Uterus (tissue), 4 donors: ENCODE data around the gene MAP3K10. TPM values are rescaled to one million over a fixed set of nuclear protein-coding genes. Genes with fewer than 3 reads are reported as not detected.

Source experiments
- DNase-seq, 2 donors: peaks; one replicate each; pipeline ENCODE4 v3.0.0-alpha.2; 2019 to 2020
- H3K27ac ChIP-seq, 2 donors: fragments of 200-600 bp; sonication (generic); 1 replicate in 1 of 2; 2 replicates in 1 of 2; pipeline ENCODE4 v1.5.1; 2016 to 2018
- H3K27me3 ChIP-seq, 2 donors: fragments of 200-600 bp; sonication (generic); one replicate each; pipeline ENCODE4 v1.5.1; 2018 to 2019; ENCODE audit warnings: control low read depth in 1 of 2
- H3K36me3 ChIP-seq, 2 donors: fragments of 200-600 bp; sonication (generic); one replicate each; pipeline ENCODE4 v1.5.1; 2019; ENCODE audit warnings: control low read depth in 1 of 2
- H3K4me1 ChIP-seq, 2 donors: fragments of 200-600 bp; sonication (generic); one replicate each; pipeline ENCODE4 v1.5.1; 2018 to 2019; ENCODE audit warnings: control low read depth in 1 of 2
- H3K4me3 ChIP-seq, 2 donors: fragments of 200-600 bp; sonication (generic); 1 replicate in 1 of 2; 2 replicates in 1 of 2; pipeline ENCODE4 v1.5.1; 2018 to 2019; ENCODE audit warnings: mild to moderate bottlenecking in 1 of 2
- H3K9me3 ChIP-seq, 2 donors: fragments of 200-600 bp; sonication (generic); one replicate each; pipeline ENCODE4 v1.5.1; 2019; ENCODE audit warnings: control low read depth in 1 of 2
- CTCF ChIP-seq, 4 experiments: fragments of 200-600 bp in 2 of 4; fragments of 450-650 bp in 2 of 4; sonication (generic) in 2 of 4; IDR thresholded peaks; one replicate each; pipeline ENCODE4 v1.5.1; 2016 to 2019; ENCODE audit warnings: antibody characterized with exemption in 4 of 4, mild to moderate bottlenecking in 2 of 4, moderate library complexity in 1 of 4
- POLR2A ChIP-seq, 2 donors: fragments of 450-650 bp; IDR thresholded peaks; one replicate each; pipeline ENCODE4 v1.6.1; 2016; ENCODE audit warnings: antibody characterized with exemption in 2 of 2, mild to moderate bottlenecking in 1 of 2, moderate library complexity in 1 of 2
- intact Hi-C: fragments of 100-400 bp; cut with DNase I; formaldehyde crosslinking; loops from one replicate; pipeline ENCODE4 v1.15.1; 2023; ENCODE audit warnings: low total_unique reads
- total RNA-seq, 4 donors: library from RNA; depleted of rRNA in 3 of 4; stranded (reverse); fragments of >200 nt in 3 of 4; gene quantifications; one replicate each; pipeline versions ENCODE4 v1.1.0 to v1.2.4, GENCODE V29; 2014 to 2023
- donor health status: DM: yes; HTN: yes; CAD: no.

MAP3K10 gene
- total RNA-seq, 4 donors from 2014 or later = 1.0 to 29.0 (median 3.1) TPM

DNA sequence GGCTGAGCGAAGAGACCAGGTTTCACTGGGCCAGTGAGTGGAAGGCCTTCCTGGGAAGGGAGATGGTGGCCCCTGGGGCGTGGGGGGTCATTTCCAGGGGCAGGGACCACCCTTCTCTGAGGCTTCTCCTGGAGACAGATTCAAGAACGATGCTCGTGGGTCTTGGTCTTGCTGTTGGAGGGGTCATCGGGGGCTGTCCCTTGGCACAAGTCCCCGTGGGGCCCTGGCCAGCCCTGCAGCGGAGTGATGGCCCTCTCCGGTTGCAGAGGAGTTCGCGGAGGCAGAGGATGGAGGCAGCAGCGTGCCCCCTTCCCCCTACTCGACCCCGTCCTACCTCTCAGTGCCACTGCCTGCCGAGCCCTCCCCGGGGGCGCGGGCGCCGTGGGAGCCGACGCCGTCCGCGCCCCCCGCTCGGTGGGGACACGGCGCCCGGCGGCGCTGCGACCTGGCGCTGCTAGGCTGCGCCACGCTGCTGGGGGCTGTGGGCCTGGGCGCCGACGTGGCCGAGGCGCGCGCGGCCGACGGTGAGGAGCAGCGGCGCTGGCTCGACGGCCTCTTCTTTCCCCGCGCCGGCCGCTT is 22.1 kb downstream of the MAP3K10 start:
- Histone ChIP-seq H3K9me3 (no peaks in the 10 kb centered on the region), H3K36me3 (no peaks in the 10 kb centered on the region), H3K4me3 (no peak overlapping the region), H3K27ac (no peak overlapping the region), H3K4me1 (no peaks in the 10 kb centered on the region), H3K27me3 (peaks cover 15 to 23% of the 10 kb centered on the region in 2 donors)
- DNase-seq = no peak
- no peak for TF ChIP-seq CTCF (IDR thresholded peaks at IDR 0.05)
- no peak for TF ChIP-seq POLR2A (IDR thresholded peaks at IDR 0.05)
- intact Hi-C loops = no loop called here

GRCh38 chr19:40213882-40214570 is 22.8 kb downstream of the MAP3K10 start:
- no peaks in the 10 kb centered on the region for H3K4me1 ChIP-seq
- TF ChIP-seq POLR2A (IDR thresholded peaks at IDR 0.05) (no peak), CTCF (IDR thresholded peaks at IDR 0.05) (no peak)
- no peaks in the 10 kb centered on the region for H3K36me3 ChIP-seq
- no peak for DNase-seq
- H3K27ac ChIP-seq = no peak overlapping the region
- no peaks in the 10 kb centered on the region for H3K9me3 ChIP-seq
- peaks cover 22 to 30% of the 10 kb centered on the region in 2 donors for H3K27me3 ChIP-seq
- intact Hi-C loops = no loop called here
- H3K4me3 ChIP-seq = no peak overlapping the region

- H3K4me1 ChIP-seq = no peaks in the 10 kb centered on the region
- peaks cover 22 to 30% of the 10 kb centered on the region in 2 donors for H3K27me3 ChIP-seq
- intact Hi-C loops = no loop called here
- TF ChIP-seq POLR2A (IDR thresholded peaks at IDR 0.05) (no peak), CTCF (IDR thresholded peaks at IDR 0.05) (no peak)
- DNase-seq = no peak
- H3K4me3 ChIP-seq = no peak overlapping the region
- H3K27ac ChIP-seq = no peak overlapping the region
- H3K9me3 ChIP-seq = no peaks in the 10 kb centered on the region
- H3K36me3 ChIP-seq = no peaks in the 10 kb centered on the region
Observed at GRCh38 chr19:40214936-40215335, 23.7 kb downstream of the MAP3K10 start.

DNA sequence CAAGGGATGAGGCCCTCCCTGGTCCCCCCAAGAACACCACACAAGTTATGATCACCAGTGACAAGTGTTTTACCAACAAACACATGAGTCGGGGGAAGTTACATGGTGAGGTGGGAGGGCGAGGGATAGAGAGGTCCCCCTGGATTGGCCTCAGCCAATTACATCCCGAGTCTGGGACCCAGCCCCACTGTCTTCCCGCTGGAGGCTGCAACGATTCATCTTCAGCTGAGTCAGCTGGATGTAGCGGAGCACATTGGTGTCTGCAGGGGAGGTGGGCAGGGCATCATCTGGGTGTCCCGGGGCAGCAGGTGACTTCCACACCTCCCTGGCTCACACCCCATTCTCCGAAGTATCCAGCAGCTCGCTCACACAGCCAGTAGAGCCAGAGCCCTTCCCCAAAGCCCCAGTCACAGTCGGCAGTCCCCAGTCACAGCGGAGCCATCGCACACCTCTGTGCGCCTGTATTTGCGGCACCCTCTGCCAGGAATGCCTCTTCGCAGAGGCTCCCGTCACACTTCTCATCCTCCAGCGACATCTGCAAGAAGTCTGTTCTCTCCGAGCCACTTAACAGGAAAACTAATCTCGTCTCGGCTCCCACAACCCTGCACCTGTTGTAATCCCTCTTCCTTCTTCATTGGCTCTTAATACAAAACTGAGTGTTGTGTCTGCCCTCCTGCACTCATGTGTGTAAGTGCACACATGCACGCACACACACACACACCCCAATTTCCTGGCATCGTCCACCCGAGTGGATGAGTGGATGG is 25.0 kb downstream of the MAP3K10 start:
- Histone ChIP-seq H3K9me3 (no peaks in the 10 kb centered on the region), H3K36me3 (no peaks in the 10 kb centered on the region), H3K4me3 (no peak overlapping the region), H3K27ac (no peak overlapping the region), H3K4me1 (no peaks in the 10 kb centered on the region), H3K27me3 (peaks cover 22 to 30% of the 10 kb centered on the region in 2 donors)
- no peak for TF ChIP-seq POLR2A (IDR thresholded peaks at IDR 0.05)
- TF ChIP-seq CTCF (IDR thresholded peaks at IDR 0.05) = no peak
- intact Hi-C loops = no loop called here
- DNase-seq = no peak

GRCh38 chr19:40216777-40217026 is 25.5 kb downstream of the MAP3K10 start:
- TF ChIP-seq POLR2A (IDR thresholded peaks at IDR 0.05) (no peak), CTCF (IDR thresholded peaks at IDR 0.05) (no peak)
- intact Hi-C loops = no loop called here
- Histone ChIP-seq H3K4me3 (no peak overlapping the region), H3K27me3 (peaks cover 22 to 30% of the 10 kb centered on the region in 2 donors), H3K27ac (no peak overlapping the region), H3K9me3 (no peaks in the 10 kb centered on the region), H3K4me1 (no peaks in the 10 kb centered on the region), H3K36me3 (no peaks in the 10 kb centered on the region)
- DNase-seq = no peak
